Measurements from ENCODE around the gene LRRC23. TPM values are rescaled to one million over a fixed set of nuclear protein-coding genes. Genes with fewer than 3 reads are reported as not detected.
A peak's percentile ranks its signal among the peaks of the same experiment; 100 is the strongest.

Gene LRRC23
- total and polyA plus RNA-seq, 9 of the 15 experiments (the other 6 are each of a cell fraction or from before 2014, with no cell fraction given): 2.2 to 7.0 (median 3.0) TPM

DNA sequence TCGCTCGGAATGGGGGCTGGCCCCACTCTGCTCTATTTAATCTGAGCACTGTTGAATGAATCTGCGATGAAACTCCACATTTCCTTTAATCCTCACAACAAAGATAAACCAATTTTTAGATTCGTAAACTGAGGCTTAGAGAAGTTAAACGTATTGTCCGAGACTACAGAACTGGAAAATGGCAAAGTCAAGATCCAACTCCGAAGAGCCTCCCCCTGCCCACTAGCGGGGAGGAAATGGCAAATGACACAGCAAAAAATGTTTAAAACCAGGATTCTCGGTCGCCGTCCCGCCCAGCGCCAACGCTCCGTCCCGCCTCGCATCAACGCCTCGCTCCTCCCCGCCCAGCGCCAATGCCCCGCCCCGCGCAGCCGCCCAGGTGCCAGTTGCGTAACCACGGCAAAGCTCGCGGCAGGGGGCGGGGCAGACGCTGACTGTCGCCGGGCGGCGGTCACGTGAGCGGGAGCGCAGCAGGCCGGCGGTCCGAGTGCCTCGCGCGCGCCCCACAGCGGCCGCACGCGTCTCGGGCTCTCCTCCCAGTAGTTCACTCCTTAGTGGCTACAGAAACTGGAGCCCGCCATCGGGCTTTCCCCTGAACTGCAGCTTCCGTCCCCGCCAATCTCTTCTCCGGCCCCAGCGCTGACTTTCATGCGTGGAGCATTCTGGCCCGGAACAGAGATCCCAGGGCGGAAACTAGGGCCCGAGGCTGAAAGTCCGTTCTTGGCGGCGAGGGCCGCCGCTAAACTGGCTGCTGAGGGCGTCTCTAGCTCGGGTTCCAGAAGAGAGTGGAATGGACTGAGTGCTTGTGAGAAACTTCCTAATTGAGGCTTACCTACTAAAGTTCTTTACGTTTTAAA is 13.6 kb upstream of the LRRC23 start (continued):
- TF ChIP-seq, protein P1, sequence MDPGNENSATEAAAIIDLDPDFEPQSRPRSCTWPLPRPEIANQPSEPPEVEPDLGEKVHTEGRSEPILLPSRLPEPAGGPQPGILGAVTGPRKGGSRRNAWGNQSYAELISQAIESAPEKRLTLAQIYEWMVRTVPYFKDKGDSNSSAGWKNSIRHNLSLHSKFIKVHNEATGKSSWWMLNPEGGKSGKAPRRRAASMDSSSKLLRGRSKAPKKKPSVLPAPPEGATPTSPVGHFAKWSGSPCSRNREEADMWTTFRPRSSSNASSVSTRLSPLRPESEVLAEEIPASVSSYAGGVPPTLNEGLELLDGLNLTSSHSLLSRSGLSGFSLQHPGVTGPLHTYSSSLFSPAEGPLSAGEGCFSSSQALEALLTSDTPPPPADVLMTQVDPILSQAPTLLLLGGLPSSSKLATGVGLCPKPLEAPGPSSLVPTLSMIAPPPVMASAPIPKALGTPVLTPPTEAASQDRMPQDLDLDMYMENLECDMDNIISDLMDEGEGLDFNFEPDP (CRISPR knock-in tag; IDR thresholded peaks at IDR 0.05): no peak
- peak; percentile 82 for TF ChIP-seq POLR2AphosphoS5 (IDR thresholded peaks at IDR 0.05; ENCODE audit: control insufficient read depth, insufficient read depth, low read depth, low read length)
- TF ChIP-seq MEF2D (tag; conservative IDR thresholded peaks at IDR 0.05; ENCODE audit: low read depth): no peak
- TF ChIP-seq, protein P2, sequence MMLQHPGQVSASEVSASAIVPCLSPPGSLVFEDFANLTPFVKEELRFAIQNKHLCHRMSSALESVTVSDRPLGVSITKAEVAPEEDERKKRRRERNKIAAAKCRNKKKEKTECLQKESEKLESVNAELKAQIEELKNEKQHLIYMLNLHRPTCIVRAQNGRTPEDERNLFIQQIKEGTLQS (IDR thresholded peaks at IDR 0.05): peak; percentile 80
- TF ChIP-seq, protein P2 (CRISPR knock-in tag; conservative IDR thresholded peaks at IDR 0.05): no peak
- no peak for TF ChIP-seq NFATC3 (IDR thresholded peaks at IDR 0.05)
- TF ChIP-seq, protein P3, sequence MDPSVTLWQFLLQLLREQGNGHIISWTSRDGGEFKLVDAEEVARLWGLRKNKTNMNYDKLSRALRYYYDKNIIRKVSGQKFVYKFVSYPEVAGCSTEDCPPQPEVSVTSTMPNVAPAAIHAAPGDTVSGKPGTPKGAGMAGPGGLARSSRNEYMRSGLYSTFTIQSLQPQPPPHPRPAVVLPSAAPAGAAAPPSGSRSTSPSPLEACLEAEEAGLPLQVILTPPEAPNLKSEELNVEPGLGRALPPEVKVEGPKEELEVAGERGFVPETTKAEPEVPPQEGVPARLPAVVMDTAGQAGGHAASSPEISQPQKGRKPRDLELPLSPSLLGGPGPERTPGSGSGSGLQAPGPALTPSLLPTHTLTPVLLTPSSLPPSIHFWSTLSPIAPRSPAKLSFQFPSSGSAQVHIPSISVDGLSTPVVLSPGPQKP (CRISPR knock-in tag; IDR thresholded peaks at IDR 0.05): no peak
- no peak for TF ChIP-seq ZNF354B (CRISPR knock-in tag; IDR thresholded peaks at IDR 0.05)
- TF ChIP-seq ZNF785 (CRISPR knock-in tag; IDR thresholded peaks at IDR 0.05): no peak
- no peak for TF ChIP-seq ZSCAN29 (IDR thresholded peaks at IDR 0.05)
- no peak for TF ChIP-seq PHF20 (IDR thresholded peaks at IDR 0.05; ENCODE audit: partially characterized antibody)
- TF ChIP-seq ZKSCAN1 (IDR thresholded peaks at IDR 0.05; ENCODE audit: low read depth, low read length): peak; percentile 11; the same call in 1 of the 2 replicates
- no peak for TF ChIP-seq MBD1 (CRISPR knock-in tag; IDR thresholded peaks at IDR 0.05)
- no peak for TF ChIP-seq IRF1 (CRISPR knock-in tag; IDR thresholded peaks at IDR 0.05; ENCODE audit: borderline replicate concordance)
- no peak for TF ChIP-seq KAT7 (CRISPR knock-in tag; IDR thresholded peaks at IDR 0.05; ENCODE audit: borderline replicate concordance)
- TF ChIP-seq, protein P4, sequence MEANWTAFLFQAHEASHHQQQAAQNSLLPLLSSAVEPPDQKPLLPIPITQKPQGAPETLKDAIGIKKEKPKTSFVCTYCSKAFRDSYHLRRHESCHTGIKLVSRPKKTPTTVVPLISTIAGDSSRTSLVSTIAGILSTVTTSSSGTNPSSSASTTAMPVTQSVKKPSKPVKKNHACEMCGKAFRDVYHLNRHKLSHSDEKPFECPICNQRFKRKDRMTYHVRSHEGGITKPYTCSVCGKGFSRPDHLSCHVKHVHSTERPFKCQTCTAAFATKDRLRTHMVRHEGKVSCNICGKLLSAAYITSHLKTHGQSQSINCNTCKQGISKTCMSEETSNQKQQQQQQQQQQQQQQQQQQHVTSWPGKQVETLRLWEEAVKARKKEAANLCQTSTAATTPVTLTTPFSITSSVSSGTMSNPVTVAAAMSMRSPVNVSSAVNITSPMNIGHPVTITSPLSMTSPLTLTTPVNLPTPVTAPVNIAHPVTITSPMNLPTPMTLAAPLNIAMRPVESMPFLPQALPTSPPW (CRISPR knock-in tag; IDR thresholded peaks at IDR 0.05): peak; percentile 81
- TF ChIP-seq ZNF445 (CRISPR knock-in tag; IDR thresholded peaks at IDR 0.05; ENCODE audit: low read depth): no peak
- TF ChIP-seq NFRKB (IDR thresholded peaks at IDR 0.05; ENCODE audit: low read depth): peak; percentile 23
- no peak for TF ChIP-seq MBD2 (IDR thresholded peaks at IDR 0.05; ENCODE audit: borderline replicate concordance, low read depth)
- peak; percentile 82 for TF ChIP-seq CTBP1 (IDR thresholded peaks at IDR 0.05; ENCODE audit: borderline replicate concordance)
- TF ChIP-seq ZNF212 (CRISPR knock-in tag; IDR thresholded peaks at IDR 0.05): 0 out of 2 replicates have a peak, but pooled peaks have one; percentile 11
